Ovary (tissue), 9 donors: ENCODE results near the gene CTNND2. TPM values are rescaled to one million over a fixed set of nuclear protein-coding genes. Genes with fewer than 3 reads are reported as not detected.

Experiments
- DNase-seq, 5 donors: peaks; one replicate each; pipeline ENCODE4 v3.0.0-alpha.2; 2019 to 2020
- H3K27ac ChIP-seq, 2 donors: fragments of 200-600 bp; one replicate each; pipeline versions ENCODE4 v1.5.1 to v1.8.0; 2019 to 2022
- H3K27me3 ChIP-seq: fragments of 200-600 bp; one replicate; pipeline ENCODE4 v1.8.0; 2022
- H3K36me3 ChIP-seq: fragments of 200-600 bp; sonication (generic); one replicate; pipeline ENCODE4 v1.5.1; 2019
- H3K4me1 ChIP-seq: one replicate; pipeline ENCODE4 v1.8.1; 2013; ENCODE audit warnings: mild to moderate bottlenecking, moderate library complexity; ENCODE audit not compliant: insufficient read depth
- H3K4me3 ChIP-seq: fragments of 200-600 bp; sonication (generic); one replicate; pipeline ENCODE4 v1.5.1; 2017
- H3K9me3 ChIP-seq, 2 donors: fragments of 200-600 bp in 1 of 2; sonication (generic) in 1 of 2; one replicate each; pipeline versions ENCODE4 v1.5.1 to v1.8.1; 2013 to 2019; ENCODE audit warnings: mild to moderate bottlenecking in 1 of 2, moderate library complexity in 1 of 2
- CTCF ChIP-seq, 3 donors: fragments of 450-650 bp in 2 of 3; fragments of 200-600 bp in 1 of 3; IDR thresholded peaks; one replicate each; pipeline versions ENCODE4 v1.5.1 to v1.8.0; 2016 to 2022; ENCODE audit warnings: antibody characterized with exemption in 3 of 3, mild to moderate bottlenecking in 1 of 3
- EP300 ChIP-seq: sonication (generic); formaldehyde crosslinking; IDR thresholded peaks from one replicate; pipeline ENCODE4 v1.6.1; 2017; ENCODE audit warnings: antibody characterized with exemption
- POLR2A ChIP-seq: fragments of 450-650 bp; IDR thresholded peaks from one replicate; pipeline ENCODE4 v1.6.1; 2017; ENCODE audit warnings: antibody characterized with exemption, mild to moderate bottlenecking, moderate library complexity
- WGBS, 3 donors: extraction: QIAGEN DNeasy Blood & Tissue Kit in 1 of 3; methylation state at CpG; one replicate each; pipeline versions ENCODE4 v1.1.5 to v1.1.7; 2013 to 2017; 5-methylcytosine and 5-hydroxymethylcytosine counted together
- intact Hi-C, 4 donors: fragments of 100-400 bp; cut with DNase I; formaldehyde crosslinking; loops; one replicate each; pipeline versions ENCODE4 v1.11.0 to v1.15.1; 2022 to 2023
- polyA plus RNA-seq, 2 donors: library from polyadenylated mRNA; stranded (reverse); fragments of 200-250 nt in 1 of 2; fragments of 350-450 nt in 1 of 2; fragmentation: Illumina TruSeq in 1 of 2; extraction: RNeasy Lipid Tissue Mini Kit (QIAGEN cat#74804) in 1 of 2; gene quantifications; one replicate each; pipeline ENCODE4 v1.2.3, GENCODE V29; 2013 to 2014
- total RNA-seq, 7 donors: library from RNA; depleted of rRNA in 2 of 7; stranded (reverse); fragments of >200 nt in 2 of 7; fragmentation: NEBNext Ultra II Directional in 3 of 7; extraction: Animal tissue kit (Norgen Biotek cat#: 25700) in 3 of 7; gene quantifications; one replicate each; pipeline versions ENCODE4 v1.1.0 to v1.2.4, GENCODE V29; 2016 to 2023
- donor health status: DM: no; HTN: no; CAD: no; lungs with moderate emphysema.
- donor health status: DM: no; HTN: no; CAD: no.
- donor health status: Bipolar disorder and iron deficiency.
- donor health status: DM: yes; HTN: yes; CAD: no.
- donor health status: DM: no; HTN: no; CAD: no.
- donor health status: DM: yes; HTN: yes; CAD: no.

CTNND2 gene
- total and polyA plus RNA-seq, 9 donors = 0.52 to 13.2 (median 2.3) TPM

- no peak overlapping the region for H3K27ac ChIP-seq
- H3K9me3 ChIP-seq = no peaks in the 10 kb centered on the region
- no peaks in the 10 kb centered on the region for H3K4me1 ChIP-seq
- DNase-seq = no peak
- H3K4me3 ChIP-seq = no peak overlapping the region
- 44 to 48% (median 45%) methylated on average over 4 of the region's 4 CpGs for WGBS, 3 donors
- no peak for TF ChIP-seq POLR2A
- no peak for TF ChIP-seq EP300
- TF ChIP-seq CTCF (IDR thresholded peaks at IDR 0.05) = no peak
- intact Hi-C loops = no loop called here
- H3K27me3 ChIP-seq = no peaks in the 10 kb centered on the region
- H3K36me3 ChIP-seq = no peaks in the 10 kb centered on the region
Observed at GRCh38 chr5:11449217-11449616, 455.0 kb downstream of the CTNND2 start.

GRCh38 chr5:11443831-11444230 is 460.4 kb downstream of the CTNND2 start:
- no peaks in the 10 kb centered on the region for H3K9me3 ChIP-seq
- no peak overlapping the region for H3K27ac ChIP-seq
- no peaks in the 10 kb centered on the region for H3K27me3 ChIP-seq
- H3K4me3 ChIP-seq = no peak overlapping the region
- intact Hi-C loops = no loop called here
- DNase-seq = no peak
- no peaks in the 10 kb centered on the region for H3K4me1 ChIP-seq
- no peak for TF ChIP-seq CTCF (IDR thresholded peaks at IDR 0.05)
- TF ChIP-seq EP300 = no peak
- TF ChIP-seq POLR2A = no peak
- WGBS, 3 donors = 60 to 65% (median 61%) methylated on average over 3 of the region's 3 CpGs
- H3K36me3 ChIP-seq = no peaks in the 10 kb centered on the region

- Histone ChIP-seq H3K4me1 (no peaks in the 10 kb centered on the region), H3K27ac (no peak overlapping the region), H3K36me3 (no peaks in the 10 kb centered on the region), H3K27me3 (no peaks in the 10 kb centered on the region), H3K9me3 (no peaks in the 10 kb centered on the region), H3K4me3 (no peak overlapping the region)
- 51 to 71% (median 51%) methylated on average over 1 of the region's 1 CpG for WGBS, 3 donors
- TF ChIP-seq EP300 = no peak
- TF ChIP-seq CTCF (IDR thresholded peaks at IDR 0.05) = no peak
- TF ChIP-seq POLR2A = no peak
- DNase-seq = no peak
- intact Hi-C loops = loop anchor here in 1 of 4 donors (10.0 kb wide), 1 partner anchor 503 kb away; no protein-coding TSS in a partner anchor
Observed at GRCh38 chr5:11432116-11432515, 472.1 kb downstream of the CTNND2 start.

GRCh38 chr5:11429254-11429653 is 475.0 kb downstream of the CTNND2 start:
- intact Hi-C loops = no loop called here
- H3K4me3 ChIP-seq = no peak overlapping the region
- 49 to 62% (median 57%) methylated on average over 7 of the region's 7 CpGs for WGBS, 3 donors
- no peaks in the 10 kb centered on the region for H3K9me3 ChIP-seq
- H3K27me3 ChIP-seq = no peaks in the 10 kb centered on the region
- DNase-seq = no peak
- no peak overlapping the region for H3K27ac ChIP-seq
- no peaks in the 10 kb centered on the region for H3K36me3 ChIP-seq
- no peaks in the 10 kb centered on the region for H3K4me1 ChIP-seq
- no peak for TF ChIP-seq EP300

GRCh38 chr5:11427569-11427968 is 476.7 kb downstream of the CTNND2 start:
- H3K9me3 ChIP-seq = no peaks in the 10 kb centered on the region
- H3K36me3 ChIP-seq = no peaks in the 10 kb centered on the region
- no peak overlapping the region for H3K27ac ChIP-seq
- 58 to 76% (median 69%) methylated on average over 1 of the region's 1 CpG for WGBS, 3 donors
- no peaks in the 10 kb centered on the region for H3K4me1 ChIP-seq
- DNase-seq = no peak
- TF ChIP-seq EP300 = no peak
- intact Hi-C loops = no loop called here
- H3K27me3 ChIP-seq = no peaks in the 10 kb centered on the region
- H3K4me3 ChIP-seq = no peak overlapping the region

GRCh38 chr5:11426442-11426841 is 477.8 kb downstream of the CTNND2 start:
- H3K27ac ChIP-seq = no peak overlapping the region
- H3K27me3 ChIP-seq = no peaks in the 10 kb centered on the region
- 71 to 85% (median 76%) methylated on average over 5 of the region's 5 CpGs for WGBS, 3 donors
- H3K4me3 ChIP-seq = no peak overlapping the region
- no peak for DNase-seq
- intact Hi-C loops = no loop called here
- no peaks in the 10 kb centered on the region for H3K4me1 ChIP-seq
- no peaks in the 10 kb centered on the region for H3K36me3 ChIP-seq
- TF ChIP-seq EP300 = no peak
- no peak for TF ChIP-seq POLR2A
- TF ChIP-seq CTCF (IDR thresholded peaks at IDR 0.05) = no peak
- no peaks in the 10 kb centered on the region for H3K9me3 ChIP-seq
